ENCODE data around the gene APOL6.
"Not testable (repeated sequence)": the region's sequence is repeated elsewhere in the genome, so short reads cannot be mapped to it uniquely, and the experiment has no call there.

Gene APOL6

GRCh38 chr22:35618427-35619223 is 29.6 kb upstream of the APOL6 start:
- DNase-seq = no peak

GRCh38 chr22:35619336-35620094 is 28.7 kb upstream of the APOL6 start:
- no peak for DNase-seq

GRCh38 chr22:35620624-35621251 is 27.5 kb upstream of the APOL6 start:
- peak; percentile 18 for DNase-seq

GRCh38 chr22:35621451-35621850 is 26.8 kb upstream of the APOL6 start:
- no peak for DNase-seq

- peak; percentile 63 for DNase-seq
Measured at GRCh38 chr22:35622191-35622913, 25.9 kb upstream of the APOL6 start.

- not testable (repeated sequence) for DNase-seq
Measured at GRCh38 chr22:35623885-35624284, 24.4 kb upstream of the APOL6 start.

- DNase-seq = no peak
Measured at GRCh38 chr22:35624547-35624946, 23.7 kb upstream of the APOL6 start.

GRCh38 chr22:35625763-35626432 is 22.3 kb upstream of the APOL6 start:
- DNase-seq = peak; percentile 31

- DNase-seq = peak; percentile 53
Measured at GRCh38 chr22:35627267-35628041, 20.8 kb upstream of the APOL6 start.

- DNase-seq = no peak
Measured at GRCh38 chr22:35628732-35629131, 19.5 kb upstream of the APOL6 start.

- no peak for DNase-seq
Measured at GRCh38 chr22:35629406-35630216, 18.6 kb upstream of the APOL6 start.

- peak; percentile 13 for DNase-seq
Measured at GRCh38 chr22:35630387-35630793, 17.9 kb upstream of the APOL6 start.

GRCh38 chr22:35630891-35631290 is 17.4 kb upstream of the APOL6 start:
- DNase-seq = no peak

GRCh38 chr22:35631597-35631996 is 16.6 kb upstream of the APOL6 start:
- DNase-seq = peak; percentile 74

GRCh38 chr22:35632935-35633334 is 15.3 kb upstream of the APOL6 start:
- DNase-seq = no peak

- no peak for DNase-seq
Measured at GRCh38 chr22:35633520-35633919, 14.7 kb upstream of the APOL6 start.

GRCh38 chr22:35634015-35634414 is 14.2 kb upstream of the APOL6 start:
- DNase-seq = peak; percentile 1

- peak; percentile 74 for DNase-seq
Measured at GRCh38 chr22:35634943-35635540, 13.2 kb upstream of the APOL6 start.

GRCh38 chr22:35637254-35637653 is 11.0 kb upstream of the APOL6 start:
- peak; percentile 5 for DNase-seq

- DNase-seq = no peak
Measured at GRCh38 chr22:35638001-35638400, 10.2 kb upstream of the APOL6 start.

All from NCI-H82 (cell line).